ENCODE results near the gene PTPRH. TPM values are rescaled to one million over a fixed set of nuclear protein-coding genes. Genes with fewer than 3 reads are reported as not detected.
A peak's percentile ranks its signal among the peaks of the same experiment; 100 is the strongest.

The PTPRH gene
- total and polyA plus RNA-seq, 9 of the 15 experiments (the other 6 are each of a cell fraction or from before 2014, with no cell fraction given), result 0.87 to 34.3 (median 22.7) TPM

- no peak for TF ChIP-seq E4F1 (CRISPR knock-in tag; IDR thresholded peaks at IDR 0.05; ENCODE audit: borderline replicate concordance)
- peak; percentile 54 for TF ChIP-seq POLR2G (IDR thresholded peaks at IDR 0.05; ENCODE audit: low read depth, low read length)
- no peak for TF ChIP-seq DEAF1 (CRISPR knock-in tag; IDR thresholded peaks at IDR 0.05)
- TF ChIP-seq SUPT5H (IDR thresholded peaks at IDR 0.05), result peak; percentile 49; the same call in 1 of the 2 replicates
- TF ChIP-seq ZNF436 (CRISPR knock-in tag; IDR thresholded peaks at IDR 0.05), result no peak
- TF ChIP-seq CGGBP1 (CRISPR knock-in tag; IDR thresholded peaks at IDR 0.05), result no peak
- no peak for TF ChIP-seq ZNF280B (CRISPR knock-in tag; IDR thresholded peaks at IDR 0.05)
- TF ChIP-seq MLX (CRISPR knock-in tag; conservative IDR thresholded peaks at IDR 0.05), result no peak
- no peak for TF ChIP-seq ZNF274 (IDR thresholded peaks at IDR 0.05; ENCODE audit: borderline replicate concordance, low read depth, low read length)
- TF ChIP-seq CREM (IDR thresholded peaks at IDR 0.05; ENCODE audit: low read depth), result 0 out of 2 replicates have a peak, but pooled peaks have one; percentile 8
- peak; percentile 67 for TF ChIP-seq ZFX (CRISPR knock-in tag; IDR thresholded peaks at IDR 0.05)
- no peak for TF ChIP-seq CUX1 (CRISPR knock-in tag; IDR thresholded peaks at IDR 0.05)
- TF ChIP-seq PML (IDR thresholded peaks at IDR 0.05; ENCODE audit: low read length), result no peak
Observed at GRCh38 chr19:55156202-55157063, 52.9 kb downstream of the PTPRH start (continued).

All from K562 (cell line).